HG03442 (cell line): ENCODE data around the gene SOX14.

Source experiments
- ATAC-seq: cut with Tn5 transposase; IDR thresholded peaks from one replicate; pipeline ENCODE4 v1.9.1; 2021; ENCODE audit warnings: mild to moderate bottlenecking, moderate library complexity; ENCODE audit not compliant: unreplicated experiment

Gene SOX14

DNA sequence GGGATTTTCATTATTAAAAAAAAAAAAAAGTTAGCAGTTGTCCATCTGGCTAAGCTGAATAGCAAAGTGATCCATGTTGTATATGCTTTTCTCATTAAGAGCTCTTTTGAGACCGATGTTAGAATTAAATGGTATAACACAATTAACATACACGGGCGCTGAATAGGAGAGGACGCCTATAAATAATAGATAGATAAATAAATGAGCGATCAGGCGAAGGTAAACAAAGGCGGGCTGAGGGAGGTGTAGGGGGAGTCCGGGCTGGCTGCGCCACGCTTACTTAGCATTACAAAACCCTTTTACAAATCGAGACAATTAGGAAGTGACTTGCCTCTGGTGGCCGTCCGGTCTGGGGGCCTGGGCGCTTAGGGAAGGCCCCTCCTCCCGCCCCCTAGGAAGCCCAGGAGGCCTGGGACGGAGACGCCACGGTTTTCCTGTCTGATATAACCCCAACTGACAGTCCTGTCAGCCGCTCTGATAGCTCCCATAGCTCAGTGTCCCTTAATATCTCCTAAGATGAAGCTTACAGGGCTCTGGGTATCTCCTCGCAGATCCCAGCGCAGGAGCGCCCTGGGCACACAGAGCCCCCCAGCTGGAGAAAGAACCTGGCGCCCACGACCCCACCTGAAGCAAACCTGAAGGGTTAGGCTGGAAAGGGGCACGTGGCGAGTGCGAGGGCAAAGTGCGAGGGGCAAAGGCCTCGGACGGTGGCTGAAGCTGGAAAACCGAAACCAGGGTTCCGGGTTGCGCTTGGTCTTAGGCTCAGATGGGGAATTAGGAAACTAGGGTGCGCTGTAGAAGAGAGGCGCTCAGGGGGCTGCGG lies 3.6 kb downstream of the SOX14 start:
- ATAC-seq: no peak

DNA sequence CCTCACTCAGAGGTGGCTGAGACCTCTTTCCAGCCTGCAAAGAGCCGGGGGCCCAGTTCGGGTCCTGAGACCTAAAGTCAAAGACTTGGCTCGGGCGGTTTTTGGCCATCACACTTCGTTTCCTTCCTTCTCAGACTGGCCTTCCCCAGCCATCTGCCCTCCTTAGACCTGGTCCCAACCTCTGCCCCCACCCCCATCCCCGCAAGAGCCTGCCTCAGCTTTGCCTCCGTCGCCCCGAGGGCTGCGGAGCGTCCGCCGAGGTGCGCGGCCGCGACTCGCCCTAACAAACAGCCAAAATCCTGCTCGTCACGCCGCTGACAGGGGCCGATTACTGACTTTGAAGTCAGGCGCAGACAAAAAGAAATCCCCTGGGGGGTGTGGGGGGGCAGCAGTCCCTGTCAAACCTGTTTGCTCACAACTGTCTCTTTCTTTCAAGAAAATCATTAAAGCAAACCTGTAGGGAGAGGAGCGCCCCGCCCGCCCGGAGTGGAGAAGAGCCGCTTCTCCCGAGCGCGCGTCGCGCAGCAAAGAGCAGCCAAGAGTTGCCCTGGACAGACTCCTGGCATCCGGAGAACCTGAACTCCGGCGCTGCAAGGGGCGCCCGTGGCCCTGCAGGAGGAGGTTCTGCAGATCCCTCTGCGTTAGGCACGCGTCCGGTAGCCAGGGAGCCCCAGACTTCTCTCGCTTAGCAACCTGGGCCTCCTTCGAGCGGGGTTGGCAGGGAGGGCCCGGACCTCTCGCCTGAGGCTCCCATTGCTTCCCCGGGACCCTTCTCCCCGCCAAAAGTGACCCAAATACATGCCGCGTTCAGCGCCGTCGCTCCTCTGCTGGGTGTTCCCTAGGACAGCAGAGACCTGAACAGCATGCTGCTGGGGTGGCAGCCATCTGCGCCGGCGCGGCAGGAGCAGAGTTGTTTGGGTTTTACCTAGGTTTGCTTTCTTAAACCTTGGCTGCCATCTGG lies 4.5 kb downstream of the SOX14 start:
- no peak for ATAC-seq

DNA sequence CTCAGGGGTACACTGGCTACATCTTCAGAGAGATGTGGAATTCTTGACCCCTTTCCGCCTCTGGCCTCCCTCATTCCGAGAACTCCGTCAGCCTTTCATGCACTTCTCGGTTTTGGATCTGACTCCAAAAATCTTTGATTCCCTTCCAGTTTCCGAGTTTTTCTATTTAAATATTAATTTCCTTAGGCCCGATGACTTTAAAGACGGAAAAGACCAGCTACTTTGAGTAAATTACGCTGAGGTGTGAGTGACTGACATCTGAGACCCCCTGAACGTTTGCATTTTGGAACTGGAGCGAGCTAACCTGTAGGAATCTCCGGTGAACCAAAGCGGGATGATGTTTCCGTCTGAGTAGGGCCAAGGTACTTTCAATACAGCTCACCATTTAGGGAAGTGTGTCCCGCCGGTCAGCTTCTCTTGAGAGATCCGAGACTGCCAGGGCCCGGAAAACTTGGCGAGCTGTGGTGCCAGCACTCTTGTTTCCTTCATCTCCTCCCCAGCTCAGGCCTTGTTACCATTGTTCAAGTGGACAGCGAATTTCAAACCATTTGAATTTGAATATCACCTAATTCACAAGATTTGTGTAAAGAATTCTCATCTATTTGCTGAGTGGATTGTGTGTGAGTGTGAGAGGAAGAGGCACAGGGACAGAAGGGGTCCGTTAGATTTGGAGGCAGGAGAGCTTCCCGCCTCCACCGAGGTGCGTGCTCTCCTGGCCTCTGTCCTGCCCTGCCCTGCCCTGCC lies 5.4 kb downstream of the SOX14 start:
- no peak for ATAC-seq

DNA sequence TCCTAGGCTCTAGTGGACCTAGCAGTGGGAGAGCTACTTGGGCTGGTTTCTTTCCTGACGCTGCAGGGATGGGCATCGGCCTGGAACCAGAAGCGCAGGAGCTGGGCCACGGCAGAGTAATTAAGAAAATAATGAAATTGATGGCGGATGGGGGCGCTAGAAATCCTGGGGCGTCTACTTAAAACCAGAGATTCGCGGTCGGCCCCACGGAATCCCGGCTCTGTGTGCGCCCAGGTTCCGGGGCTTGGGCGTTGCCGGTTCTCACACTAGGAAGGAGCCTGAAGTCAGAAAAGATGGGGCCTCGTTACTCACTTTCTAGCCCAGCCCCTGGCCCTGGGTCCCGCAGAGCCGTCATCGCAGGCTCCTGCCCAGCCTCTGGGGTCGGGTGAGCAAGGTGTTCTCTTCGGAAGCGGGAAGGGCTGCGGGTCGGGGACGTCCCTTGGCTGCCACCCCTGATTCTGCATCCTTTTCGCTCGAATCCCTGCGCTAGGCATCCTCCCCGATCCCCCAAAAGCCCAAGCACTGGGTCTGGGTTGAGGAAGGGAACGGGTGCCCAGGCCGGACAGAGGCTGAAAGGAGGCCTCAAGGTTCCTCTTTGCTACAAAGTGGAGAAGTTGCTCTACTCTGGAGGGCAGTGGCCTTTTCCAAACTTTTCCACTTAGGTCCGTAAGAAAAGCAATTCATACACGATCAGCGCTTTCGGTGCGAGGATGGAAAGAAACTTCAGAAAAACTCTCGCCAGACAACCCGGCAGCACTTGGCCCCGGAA lies 6.1 kb downstream of the SOX14 start:
- no peak for ATAC-seq

DNA sequence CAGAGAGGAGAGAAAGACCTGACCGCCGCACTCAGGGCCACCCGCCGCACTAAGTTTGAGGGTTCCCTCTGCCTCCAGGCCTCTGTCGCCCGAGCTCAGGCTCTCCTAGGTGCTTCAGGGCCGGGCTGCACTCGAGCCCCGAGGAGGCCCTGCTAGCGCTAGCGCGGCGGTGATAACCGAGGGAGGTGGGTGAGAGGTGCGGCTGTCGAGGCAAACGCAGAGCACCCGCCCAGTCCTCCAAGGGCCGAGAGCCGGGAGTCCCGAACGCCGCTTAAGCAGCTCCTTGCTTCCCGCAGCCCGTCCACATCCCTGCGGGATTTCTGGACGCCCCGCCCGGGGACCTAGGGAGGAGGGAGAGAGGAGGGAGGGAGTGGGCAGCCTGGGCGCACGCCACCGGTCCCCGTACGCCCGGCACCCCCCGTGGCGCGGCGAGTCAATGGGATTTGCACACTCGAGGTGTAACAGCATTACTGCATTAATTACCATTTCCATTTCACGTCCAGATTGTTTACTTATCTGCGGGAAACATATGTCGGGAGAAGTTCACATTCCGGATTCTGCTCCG lies 6.8 kb downstream of the SOX14 start:
- no peak for ATAC-seq

DNA sequence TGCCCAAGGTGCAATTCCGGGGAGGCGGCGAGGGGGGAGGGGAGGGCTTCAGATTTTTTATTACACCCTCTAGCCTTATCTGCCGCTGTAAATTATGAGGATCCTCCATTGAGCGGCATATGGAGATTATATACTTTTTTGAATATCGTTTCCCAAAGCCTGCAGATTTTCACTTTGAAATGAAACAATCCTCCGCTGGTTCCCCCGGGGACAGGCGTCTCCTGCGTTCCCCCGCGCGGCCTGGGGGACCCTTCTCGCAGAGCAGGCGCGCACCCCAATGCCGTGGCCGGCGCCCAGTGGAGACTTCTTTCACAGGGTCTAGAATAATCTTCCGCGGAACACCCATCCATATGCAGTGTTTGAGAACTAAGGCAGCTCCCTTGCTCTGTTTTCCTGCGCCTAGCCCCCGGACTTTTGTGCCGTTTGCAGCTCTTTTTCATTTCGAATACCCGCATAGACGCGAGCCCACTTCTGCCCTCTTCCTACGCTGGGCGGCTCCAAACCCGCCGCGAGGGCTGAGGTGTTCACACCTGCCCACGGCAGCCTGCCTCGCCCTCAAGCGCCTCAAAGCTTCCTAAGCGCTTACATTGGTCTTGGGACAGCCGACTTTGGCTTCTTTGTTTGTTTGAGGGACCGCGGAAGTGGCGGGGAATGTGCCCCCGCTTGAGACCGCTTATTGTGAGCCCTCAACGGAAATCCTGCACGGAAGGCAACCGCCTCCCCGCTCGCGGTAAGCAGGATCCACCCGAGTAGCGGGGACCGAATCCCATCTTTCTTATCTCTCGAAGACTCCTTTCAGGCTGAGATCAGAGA lies 7.5 kb downstream of the SOX14 start:
- ATAC-seq: no peak

DNA sequence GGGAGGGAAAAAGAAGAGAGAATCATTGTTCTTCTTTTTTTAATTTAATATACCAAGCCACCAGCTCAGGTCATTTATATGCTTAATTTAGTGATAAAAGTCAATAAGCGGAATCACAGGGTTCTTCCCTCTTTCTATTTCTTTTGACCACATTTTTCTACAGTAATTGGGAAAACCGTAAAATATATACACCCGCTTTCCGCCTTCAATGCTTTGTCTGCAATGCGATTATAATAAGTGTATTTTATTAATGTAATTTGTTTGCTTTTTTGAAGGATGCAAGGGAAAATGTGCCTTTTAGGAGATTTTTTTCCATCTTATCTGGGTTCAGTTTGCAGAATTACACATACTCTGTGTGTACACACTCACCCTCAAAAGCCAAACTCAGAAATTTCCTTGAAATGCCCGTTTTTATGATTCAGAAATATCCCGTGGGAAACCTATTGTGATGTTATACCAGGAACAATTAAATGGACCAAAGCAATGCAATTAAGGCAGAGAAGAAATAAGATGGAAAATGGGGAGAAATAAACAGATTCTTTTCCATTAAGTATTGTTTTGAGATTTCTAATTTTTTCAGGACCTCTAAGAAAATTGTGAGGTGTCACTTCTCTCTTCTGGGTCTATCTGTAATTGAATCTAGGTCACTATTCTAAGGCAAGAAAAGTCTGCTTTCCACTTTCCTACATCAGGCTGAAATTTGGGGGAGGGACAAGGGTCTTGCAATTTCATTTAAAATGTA lies 8.3 kb downstream of the SOX14 start:
- no peak for ATAC-seq

DNA sequence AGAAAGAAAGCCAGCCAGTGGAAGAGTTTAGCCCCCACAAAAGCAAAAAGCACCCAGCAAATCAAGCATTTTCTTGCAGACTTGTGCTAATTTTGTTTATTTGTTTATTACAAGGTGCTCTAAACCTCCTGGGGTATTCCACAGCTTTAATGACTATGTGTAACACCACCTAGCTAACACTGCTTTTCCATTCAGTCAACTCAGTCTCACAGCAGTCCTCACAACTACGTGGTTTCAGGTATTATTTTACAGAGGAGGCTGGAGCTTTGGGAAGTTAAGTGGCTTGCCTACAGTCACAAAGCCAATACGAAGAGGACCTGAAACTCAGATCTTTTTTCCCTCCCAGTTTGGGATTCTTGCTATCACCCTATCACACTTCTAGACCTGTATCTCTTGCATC lies 14.8 kb downstream of the SOX14 start:
- ATAC-seq: no peak

DNA sequence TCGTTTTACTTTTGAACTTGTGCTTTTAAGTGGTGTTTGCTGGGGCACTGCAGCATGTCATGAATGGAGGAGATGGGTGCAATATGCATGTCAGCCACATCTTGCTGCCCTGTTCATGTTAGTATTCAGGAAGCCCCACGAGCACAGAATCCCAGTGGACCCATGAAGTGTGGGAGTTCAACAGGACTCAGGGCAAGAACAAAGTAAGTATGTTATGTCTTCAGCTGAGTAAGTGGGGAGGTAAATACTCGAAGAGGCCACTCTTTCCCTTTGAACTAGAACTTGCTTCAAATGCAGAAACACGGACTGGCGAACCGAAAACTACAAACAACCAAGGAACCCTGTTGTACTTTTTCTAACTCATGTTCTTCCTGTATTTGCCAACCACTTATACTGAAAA lies 23.4 kb downstream of the SOX14 start:
- ATAC-seq: no peak

DNA sequence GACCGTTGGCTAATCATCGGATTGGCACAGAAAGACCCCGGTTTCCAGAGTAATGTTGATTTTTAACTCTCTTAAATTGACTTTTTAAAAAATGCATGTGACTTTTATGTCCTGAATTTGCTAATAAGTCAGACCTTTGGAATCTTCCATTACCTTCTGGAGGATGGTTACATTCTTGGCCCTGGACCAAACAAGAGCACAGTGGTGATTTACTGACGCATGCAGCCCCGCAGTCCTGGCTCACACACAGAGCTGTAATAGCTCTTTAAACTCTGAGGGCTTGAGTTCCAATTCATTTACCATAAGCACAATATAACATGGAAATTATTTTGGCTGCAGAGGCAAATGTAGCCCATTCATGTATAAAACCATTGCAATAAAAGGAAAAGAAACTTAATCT lies 25.1 kb downstream of the SOX14 start:
- no peak for ATAC-seq

DNA sequence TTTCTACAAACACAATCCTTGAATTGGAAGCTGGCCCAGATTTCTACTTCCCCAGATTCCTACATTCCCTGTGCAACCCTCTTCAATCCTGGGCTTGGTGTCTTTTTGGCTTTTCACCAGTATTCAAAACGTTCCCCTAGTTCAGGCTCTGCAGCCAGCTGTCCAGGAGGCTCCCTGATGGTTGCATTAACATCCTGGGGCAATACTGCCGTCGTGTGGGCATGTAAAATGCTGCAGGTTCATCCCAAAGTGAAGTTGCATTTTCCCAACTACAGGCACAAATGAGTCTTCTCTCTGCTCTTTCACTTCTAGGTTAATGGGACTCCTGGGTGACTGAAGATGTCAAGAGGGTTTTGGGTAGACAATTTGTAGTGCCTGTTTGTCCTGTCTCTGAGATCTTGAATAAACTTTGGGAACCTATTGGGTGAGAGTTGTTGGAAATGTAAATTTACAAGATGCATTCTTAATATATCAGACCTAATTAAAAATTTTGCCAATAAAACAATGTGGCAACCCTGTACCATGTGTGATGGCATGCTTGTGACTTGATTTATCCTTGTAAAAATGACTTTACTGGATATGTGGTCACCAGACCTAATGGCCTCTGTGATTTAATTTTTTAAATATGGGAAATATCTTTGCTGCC lies 28.6 kb downstream of the SOX14 start:
- no peak for ATAC-seq

DNA sequence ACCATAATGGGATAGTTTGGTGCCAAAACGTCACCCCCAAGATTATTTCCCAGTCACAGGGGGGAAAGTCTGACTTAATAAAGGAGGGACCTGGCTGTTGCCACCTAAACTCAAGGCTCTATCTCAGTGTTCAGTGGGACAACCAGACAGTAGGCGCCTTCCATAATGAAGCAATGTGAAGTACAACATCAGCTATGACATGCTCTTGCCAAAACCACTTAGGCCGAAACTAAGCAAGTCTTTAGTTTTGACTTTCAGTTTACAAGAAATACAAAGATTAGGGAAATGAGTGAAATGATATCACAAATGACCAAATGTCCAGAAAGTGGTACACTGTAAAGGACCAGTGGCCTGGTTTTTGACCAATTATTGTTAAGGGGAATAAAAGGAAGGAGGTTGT lies 32.9 kb downstream of the SOX14 start:
- no peak for ATAC-seq

DNA sequence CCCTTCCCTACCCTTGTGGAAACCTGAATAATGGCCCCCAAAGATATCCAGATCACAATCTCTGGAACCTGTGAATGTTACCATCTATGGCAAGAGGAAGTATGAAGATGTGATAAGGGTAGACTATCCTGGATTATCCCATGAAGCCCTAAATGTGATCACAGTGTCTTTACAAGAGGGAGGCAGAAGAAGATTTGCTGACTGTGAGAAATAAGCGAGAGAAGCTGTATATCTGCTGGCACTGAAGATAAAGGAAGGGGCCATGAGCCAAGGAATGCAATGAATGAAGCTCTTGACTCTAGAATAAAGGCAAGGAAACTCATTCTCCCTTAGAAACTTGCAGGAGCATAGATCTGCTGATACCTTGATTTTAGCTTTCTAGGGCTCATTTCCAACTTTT lies 39.1 kb downstream of the SOX14 start:
- no peak for ATAC-seq

DNA sequence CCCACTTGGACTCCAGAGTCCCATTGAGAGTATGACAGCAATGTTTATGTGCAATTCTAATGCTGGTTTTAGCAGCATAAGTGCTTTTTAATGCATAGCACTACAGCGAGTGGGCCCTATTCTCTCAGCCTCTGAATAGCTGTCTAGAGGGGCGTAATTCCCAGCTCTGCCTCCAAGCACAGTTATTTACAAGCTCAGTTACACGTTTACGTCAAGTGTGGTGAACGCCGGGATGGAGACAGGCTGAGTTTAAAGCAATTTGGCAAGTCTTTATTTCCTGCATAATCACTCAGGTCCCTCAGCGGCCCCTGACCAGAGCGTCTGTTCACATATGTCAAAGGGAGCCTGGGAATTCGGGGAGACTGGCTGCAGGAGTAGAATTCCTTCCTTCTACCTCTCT lies 43.9 kb downstream of the SOX14 start:
- no peak for ATAC-seq

DNA sequence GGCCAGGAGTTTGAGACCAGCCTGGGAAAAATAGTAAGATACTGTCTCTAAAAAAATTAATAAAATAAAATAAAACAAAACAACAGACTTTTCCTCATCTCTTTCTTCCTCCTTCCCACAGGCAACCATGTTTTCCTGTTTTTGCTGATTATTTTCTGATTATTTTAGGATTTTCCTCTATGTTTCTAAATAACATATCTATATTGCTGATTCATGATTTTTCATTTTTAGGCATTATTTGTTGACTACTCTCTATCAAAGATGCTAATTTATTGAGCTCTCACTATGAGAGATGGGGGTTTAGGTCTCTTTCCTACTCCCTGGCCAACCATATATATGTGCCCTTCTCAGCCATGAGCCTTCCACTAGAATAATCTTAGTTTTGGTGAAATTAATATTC lies 45.4 kb downstream of the SOX14 start:
- ATAC-seq: no peak

DNA sequence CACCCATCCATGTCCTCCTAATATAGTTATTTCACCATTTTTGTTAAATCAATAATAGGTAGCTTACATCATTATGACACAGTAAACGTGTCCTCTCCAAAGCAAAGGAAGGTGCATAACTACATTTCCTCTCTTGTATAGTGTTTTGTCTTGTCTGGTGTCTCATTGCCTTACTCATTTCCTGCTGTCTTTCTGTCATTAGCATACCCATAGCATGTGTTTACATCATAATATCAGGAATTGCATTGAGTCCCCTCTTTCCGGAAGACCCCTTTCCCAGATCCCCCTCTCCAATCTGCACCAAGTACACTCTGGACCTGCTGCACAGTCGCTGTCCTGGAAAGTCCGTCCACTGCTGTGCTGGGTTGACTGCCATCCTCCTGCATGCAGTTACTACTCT lies 47.9 kb downstream of the SOX14 start:
- ATAC-seq: no peak

DNA sequence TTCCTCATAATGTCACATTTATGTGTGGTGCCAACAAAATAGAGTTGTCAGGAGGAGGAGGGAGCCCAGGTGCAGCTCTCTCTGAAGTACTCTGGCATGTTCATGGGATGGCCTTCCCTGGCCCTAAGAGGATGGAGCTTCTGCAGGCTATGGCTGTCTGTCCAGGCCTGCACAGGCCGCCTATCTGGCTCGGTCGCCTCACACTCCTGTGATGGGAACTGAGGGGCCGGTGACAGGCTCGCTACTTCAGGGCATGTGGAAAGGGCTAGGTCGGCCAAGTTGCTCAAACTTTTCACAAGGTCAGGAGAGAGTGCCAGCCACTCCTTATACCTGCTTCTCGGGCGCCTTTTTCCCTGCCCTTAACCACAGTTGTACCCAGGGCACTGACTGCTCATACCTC lies 51.1 kb downstream of the SOX14 start:
- ATAC-seq: no peak
